Ovary (tissue), 3 donors: Measurements from ENCODE around the gene KRT2.

Experiments
- CTCF ChIP-seq, 3 donors: fragments of 450-650 bp in 2 of 3; fragments of 200-600 bp in 1 of 3; IDR thresholded peaks; one replicate each; pipeline versions ENCODE4 v1.5.1 to v1.8.0; 2016 to 2022; ENCODE audit warnings: antibody characterized with exemption in 3 of 3, mild to moderate bottlenecking in 1 of 3
- POLR2A ChIP-seq: fragments of 450-650 bp; IDR thresholded peaks from one replicate; pipeline ENCODE4 v1.6.1; 2017; ENCODE audit warnings: antibody characterized with exemption, mild to moderate bottlenecking, moderate library complexity
- donor health status: DM: no; HTN: no; CAD: no.

- TF ChIP-seq POLR2A (no peak), CTCF (IDR thresholded peaks at IDR 0.05) (no peak)
Observed at GRCh38 chr12:52615912-52616311, 36.1 kb downstream of the KRT2 start.
